ENCODE data around the gene OTC. TPM values are rescaled to one million over a fixed set of nuclear protein-coding genes. Genes with fewer than 3 reads are reported as not detected.
A peak's percentile ranks its signal among the peaks of the same experiment; 100 is the strongest.

The OTC gene
- total RNA-seq, 2 experiments from 2014 or later = not detected

GRCh38 chrX:38327007-38327774, 25.2 kb upstream of the OTC start, which contains the start of gene RPGR:
Gene RPGR, minus strand, starts transcription at chrX:38327509. Its CDS starts 142 bp downstream, at chrX:38327367.
- H3K4me3 ChIP-seq (ENCODE audit: low read depth, low read length, poor library complexity, severe bottlenecking) = peak within 1 kb of the TSS; percentile 86
- TF ChIP-seq EZH2phosphoT487 (IDR thresholded peaks at IDR 0.05; ENCODE audit: borderline replicate concordance, low read depth, low read length) = no peak
- peak; percentile 75 for TF ChIP-seq CTCF (conservative IDR thresholded peaks at IDR 0.05; ENCODE audit: low read length)
- H4K20me1 ChIP-seq (ENCODE audit: insufficient read depth, low read length) = no peaks in the 10 kb centered on the region
- no peaks in the 10 kb centered on the region for H3K4me1 ChIP-seq (ENCODE audit: insufficient read depth, low read length, poor library complexity, severe bottlenecking)
- peak within 1 kb of the TSS; percentile 54 for H3K27ac ChIP-seq (ENCODE audit: low read depth, low read length, poor library complexity, severe bottlenecking)
- peaks cover 16% of the 10 kb centered on the region; the same call in 1 of the 2 replicates for H3K79me2 ChIP-seq (ENCODE audit: insufficient read depth, low read depth, low read length)
- intact Hi-C loops (cut with micrococcal nuclease; ENCODE audit: unreplicated experiment) = loop anchor here (1.0 to 5.0 kb wide), 3 partner anchors 65 to 135 kb away; no protein-coding TSS in a partner anchor
- H3K9me3 ChIP-seq (ENCODE audit: low read length) = no peaks in the 10 kb centered on the region
- CTCF ChIA-PET (ENCODE audit: unreplicated experiment) = interaction anchor here (0.6 to 2.4 kb wide), 5 partner anchors 10 to 137 kb away, joined by 3 to 11 read pairs (median 3); no protein-coding TSS in a partner anchor
- BruUV-seq (replicated peaks) = no TSS peak
- H3K4me2 ChIP-seq (ENCODE audit: low read length) = peak within 1 kb of the TSS; percentile 85
- POLR2A ChIA-PET = interaction anchor here (0.7 to 1.0 kb wide), 4 partner anchors 22 to 503 kb away, joined by 3 to 4 read pairs (median 4); no protein-coding TSS in a partner anchor
- peak within 1 kb of the TSS; percentile 78; the same call in 1 of the 2 replicates for H2AFZ ChIP-seq (ENCODE audit: low read length)
- no peaks in the 10 kb centered on the region for H3K9me2 ChIP-seq (ENCODE audit: insufficient read depth, low read length)
- H3K36me3 ChIP-seq (ENCODE audit: insufficient read depth, low read length) = no peaks in the 10 kb centered on the region
- peak; percentile 89 for DNase-seq (ENCODE audit: low spot score)

GRCh38 chrX:38327775-38328081, 24.7 kb upstream of the OTC start:
- Histone ChIP-seq H3K79me2 (ENCODE audit: insufficient read depth, low read depth, low read length) (peaks cover 16% of the 10 kb centered on the region; the same call in 1 of the 2 replicates), H2AFZ (ENCODE audit: low read length) (peak overlapping the region; percentile 70; the same call in 1 of the 2 replicates), H3K9me2 (ENCODE audit: insufficient read depth, low read length) (no peaks in the 10 kb centered on the region), H3K4me3 (ENCODE audit: low read depth, low read length, poor library complexity, severe bottlenecking) (peak overlapping the region; percentile 86), H3K4me2 (ENCODE audit: low read length) (peak overlapping the region; percentile 35; the same call in 1 of the 2 replicates), H3K9me3 (ENCODE audit: low read length) (no peaks in the 10 kb centered on the region), H3K36me3 (ENCODE audit: insufficient read depth, low read length) (no peaks in the 10 kb centered on the region), H4K20me1 (ENCODE audit: insufficient read depth, low read length) (no peaks in the 10 kb centered on the region), H3K27ac (ENCODE audit: low read depth, low read length, poor library complexity, severe bottlenecking) (no peak overlapping the region), H3K4me1 (ENCODE audit: insufficient read depth, low read length, poor library complexity, severe bottlenecking) (no peaks in the 10 kb centered on the region)
- ChIA-PET CTCF (ENCODE audit: unreplicated experiment) (interaction anchor here (0.7 to 2.4 kb wide), 2 partner anchors 11 to 136 kb away, joined by 3 to 11 read pairs; no protein-coding TSS in a partner anchor), POLR2A (interaction anchor here (0.9 kb wide), 1 partner anchor 504 kb away, joined by 3 read pairs; no protein-coding TSS in a partner anchor)
- intact Hi-C loops (cut with micrococcal nuclease; ENCODE audit: unreplicated experiment) = loop anchor here (1.0 to 5.0 kb wide), 3 partner anchors 65 to 135 kb away; no protein-coding TSS in a partner anchor
- no peak for DNase-seq (ENCODE audit: low spot score)
- BruUV-seq (replicated peaks) = no TSS peak
- peak; percentile 4; the same call in 1 of the 2 replicates for TF ChIP-seq CTCF (conservative IDR thresholded peaks at IDR 0.05; ENCODE audit: low read length)
- TF ChIP-seq EZH2phosphoT487 (IDR thresholded peaks at IDR 0.05; ENCODE audit: borderline replicate concordance, low read depth, low read length) = no peak

Data from OCI-LY7 (cell line).